Esophagus muscularis mucosa (tissue), 4 donors: ENCODE results near the gene SRRM4. TPM values are rescaled to one million over a fixed set of nuclear protein-coding genes. Genes with fewer than 3 reads are reported as not detected.

Experiments
- DNase-seq: peaks from one replicate; pipeline ENCODE4 v3.0.0-alpha.2; 2017; ENCODE audit errors: extremely low spot score
- H3K27ac ChIP-seq, 4 donors: fragments of 200-600 bp; sonication (generic); replicated peaks in 1 of 4; 1 replicate in 3 of 4; 2 replicates in 1 of 4; pipeline ENCODE4 v1.5.1; 2016 to 2019; ENCODE audit warnings: mild to moderate bottlenecking in 1 of 4
- H3K27me3 ChIP-seq, 4 donors: fragments of 200-600 bp; sonication (generic); one replicate each; pipeline versions ENCODE4 v1.5.1 to v1.6.0; 2016 to 2019
- H3K36me3 ChIP-seq, 4 donors: fragments of 200-600 bp; sonication (generic); one replicate each; pipeline ENCODE4 v1.5.1; 2016 to 2019
- H3K4me1 ChIP-seq, 4 donors: fragments of 200-600 bp; sonication (generic); one replicate each; pipeline ENCODE4 v1.5.1; 2016 to 2019
- H3K4me3 ChIP-seq, 4 donors: fragments of 200-600 bp; sonication (generic); 1 replicate in 2 of 4; 2 replicates in 2 of 4; pipeline ENCODE4 v1.5.1; 2016 to 2019; ENCODE audit warnings: mild to moderate bottlenecking in 4 of 4, moderate library complexity in 1 of 4
- H3K9me3 ChIP-seq, 4 donors: fragments of 200-600 bp; sonication (generic); 1 replicate in 3 of 4; 2 replicates in 1 of 4; pipeline ENCODE4 v1.5.1; 2016 to 2019
- CTCF ChIP-seq, 3 experiments: fragments of 200-600 bp in 2 of 3; fragments of 450-650 bp in 1 of 3; sonication (generic) in 2 of 3; IDR thresholded peaks; one replicate each; pipeline ENCODE4 v1.5.1; 2017 to 2019; ENCODE audit warnings: antibody characterized with exemption in 3 of 3, mild to moderate bottlenecking in 2 of 3, moderate library complexity in 1 of 3
- EP300 ChIP-seq: sonication (generic); formaldehyde crosslinking; IDR thresholded peaks from one replicate; pipeline ENCODE4 v1.6.1; 2017; ENCODE audit warnings: antibody characterized with exemption
- POLR2A ChIP-seq: fragments of 450-650 bp; IDR thresholded peaks from one replicate; pipeline ENCODE4 v1.6.1; 2017; ENCODE audit warnings: antibody characterized with exemption, moderate library complexity, mild to moderate bottlenecking, low read depth
- POLR2AphosphoS5 ChIP-seq, 2 donors: sonication (generic); formaldehyde crosslinking; IDR thresholded peaks; one replicate each; pipeline ENCODE4 v1.6.1; 2017; ENCODE audit warnings: antibody characterized with exemption in 2 of 2
- WGBS: methylation state at CpG from one replicate; pipeline ENCODE4 v1.1.5; 2018; 5-methylcytosine and 5-hydroxymethylcytosine counted together
- intact Hi-C: fragments of 100-400 bp; cut with DNase I; formaldehyde crosslinking; loops from one replicate; pipeline ENCODE4 v1.15.1; 2023
- total RNA-seq, 4 donors: library from RNA; depleted of rRNA; stranded (reverse); fragments of >200 nt; gene quantifications; one replicate each; pipeline versions ENCODE4 v1.1.0 to v1.2.1, GENCODE V29; 2016

Gene SRRM4
- total RNA-seq, 4 donors from 2014 or later, result not detected

GRCh38 chr12:119013023-119013422 lies 31.7 kb downstream of the SRRM4 start:
- peaks cover 0 to 66% (median 6%) of the 10 kb centered on the region in 4 donors for H3K27me3 ChIP-seq
- no peaks in the 10 kb centered on the region for H3K36me3 ChIP-seq
- no peak overlapping the region for H3K4me3 ChIP-seq
- H3K4me1 ChIP-seq, result no peaks in the 10 kb centered on the region
- DNase-seq, result no peak
- H3K9me3 ChIP-seq, result peaks cover 0 to 13% (median 6%) of the 10 kb centered on the region in 4 donors
- no peak for TF ChIP-seq EP300
- TF ChIP-seq CTCF (IDR thresholded peaks at IDR 0.05), result no peak
- TF ChIP-seq POLR2AphosphoS5 (IDR thresholded peaks at IDR 0.05), result no peak
- no peak for TF ChIP-seq POLR2A
- intact Hi-C loops, result no loop called here
- H3K27ac ChIP-seq, result no peak overlapping the region

- Histone ChIP-seq H3K27ac (no peak overlapping the region), H3K9me3 (peaks cover 0 to 13% (median 6%) of the 10 kb centered on the region in 4 donors), H3K36me3 (no peaks in the 10 kb centered on the region), H3K4me3 (no peak overlapping the region), H3K4me1 (no peaks in the 10 kb centered on the region), H3K27me3 (peaks cover 0 to 65% (median under 1%) of the 10 kb centered on the region in 4 donors)
- WGBS, result 81% methylated on average over 1 of the region's 1 CpG
- TF ChIP-seq POLR2AphosphoS5 (IDR thresholded peaks at IDR 0.05) (no peak), CTCF (IDR thresholded peaks at IDR 0.05) (no peak), POLR2A (no peak), EP300 (no peak)
- intact Hi-C loops, result no loop called here
- DNase-seq, result no peak
These were observed 33.0 kb downstream of the SRRM4 start for GRCh38 chr12:119014368-119014767.

- Histone ChIP-seq H3K4me1 (no peaks in the 10 kb centered on the region), H3K4me3 (no peak overlapping the region), H3K27ac (no peak overlapping the region), H3K27me3 (peaks cover 0 to 74% (median 1%) of the 10 kb centered on the region in 4 donors), H3K36me3 (no peaks in the 10 kb centered on the region), H3K9me3 (peaks cover 0 to 5% (median under 1%) of the 10 kb centered on the region in 4 donors)
- 76% methylated on average over 2 of the region's 2 CpGs for WGBS
- intact Hi-C loops, result no loop called here
- no peak for DNase-seq
- TF ChIP-seq EP300 (no peak), POLR2A (no peak), CTCF (IDR thresholded peaks at IDR 0.05) (no peak), POLR2AphosphoS5 (IDR thresholded peaks at IDR 0.05) (no peak)
These were observed 35.4 kb downstream of the SRRM4 start for GRCh38 chr12:119016715-119017114.

- peaks cover 0 to 79% (median 1%) of the 10 kb centered on the region in 4 donors for H3K27me3 ChIP-seq
These were observed 37.8 kb downstream of the SRRM4 start for GRCh38 chr12:119019166-119019565.

More at GRCh38 chr12:119019166-119019565, 37.8 kb downstream of the SRRM4 start:
- H3K4me3 ChIP-seq, result no peak overlapping the region
- intact Hi-C loops, result no loop called here
- H3K27ac ChIP-seq, result no peak overlapping the region
- 11% methylated on average over 3 of the region's 3 CpGs for WGBS
- H3K36me3 ChIP-seq, result no peaks in the 10 kb centered on the region
- H3K4me1 ChIP-seq, result no peaks in the 10 kb centered on the region
- no peaks in the 10 kb centered on the region for H3K9me3 ChIP-seq
- no peak for DNase-seq
- no peak for TF ChIP-seq POLR2AphosphoS5 (IDR thresholded peaks at IDR 0.05)
- no peak for TF ChIP-seq EP300
- TF ChIP-seq POLR2A, result no peak
- TF ChIP-seq CTCF (IDR thresholded peaks at IDR 0.05), result no peak
